ENCODE measurements around the gene SLX9.
"Not testable (repeated sequence)": the region's sequence is repeated elsewhere in the genome, so short reads cannot be mapped to it uniquely, and the experiment has no call there.

Gene SLX9

GRCh38 chr21:45018131-45019075 is 78.6 kb downstream of the SLX9 start:
- 10% methylated on average over 76 of the region's 101 CpGs for WGBS
- H3K4me3 ChIP-seq (ENCODE audit: low read length) = peak overlapping the region; percentile 34
- H3K36me3 ChIP-seq (ENCODE audit: insufficient read depth, low read length) = no peaks in the 10 kb centered on the region
- no peak overlapping the region for H3K9ac ChIP-seq (ENCODE audit: low read depth, low read length)
- H3K9me3 ChIP-seq (ENCODE audit: insufficient read depth, low read depth, low read length) = no peaks in the 10 kb centered on the region
- peaks cover 49% of the 10 kb centered on the region for H3K27me3 ChIP-seq (ENCODE audit: insufficient read depth, low read length)
- no peak overlapping the region for H3K27ac ChIP-seq (ENCODE audit: low read depth, low read length)
- peaks cover 4% of the 10 kb centered on the region; the same call in 1 of the 2 replicates for H3K4me1 ChIP-seq (ENCODE audit: insufficient read depth, low read length)

GRCh38 chr21:45019076-45019886 is 79.5 kb downstream of the SLX9 start:
- H3K4me3 ChIP-seq (ENCODE audit: low read length) = peak overlapping the region; percentile 12; the same call in 1 of the 2 replicates
- H3K9me3 ChIP-seq (ENCODE audit: insufficient read depth, low read depth, low read length) = peaks cover 3% of the 10 kb centered on the region; the same call in 1 of the 2 replicates
- no peaks in the 10 kb centered on the region for H3K36me3 ChIP-seq (ENCODE audit: insufficient read depth, low read length)
- 0 out of 2 replicates have a peak, but pooled peaks cover 3% of the 10 kb centered on the region for H3K4me1 ChIP-seq (ENCODE audit: insufficient read depth, low read length)
- H3K27me3 ChIP-seq (ENCODE audit: insufficient read depth, low read length) = peaks cover 49% of the 10 kb centered on the region
- H3K27ac ChIP-seq (ENCODE audit: low read depth, low read length) = no peak overlapping the region
- H3K9ac ChIP-seq (ENCODE audit: low read depth, low read length) = no peak overlapping the region
- 42% methylated on average over 60 of the region's 60 CpGs for WGBS

- H3K9ac ChIP-seq (ENCODE audit: low read depth, low read length) = no peak overlapping the region
- peaks cover 3% of the 10 kb centered on the region; the same call in 1 of the 2 replicates for H3K9me3 ChIP-seq (ENCODE audit: insufficient read depth, low read depth, low read length)
- H3K4me3 ChIP-seq (ENCODE audit: low read length) = no peak overlapping the region
- H3K27ac ChIP-seq (ENCODE audit: low read depth, low read length) = no peak overlapping the region
- H3K36me3 ChIP-seq (ENCODE audit: insufficient read depth, low read length) = no peaks in the 10 kb centered on the region
- H3K27me3 ChIP-seq (ENCODE audit: insufficient read depth, low read length) = peaks cover 49% of the 10 kb centered on the region
- 84% methylated on average over 19 of the region's 19 CpGs for WGBS
- 0 out of 2 replicates have a peak, but pooled peaks cover 3% of the 10 kb centered on the region for H3K4me1 ChIP-seq (ENCODE audit: insufficient read depth, low read length)
Measured at GRCh38 chr21:45019887-45020537, 80.2 kb downstream of the SLX9 start.

- Histone ChIP-seq H3K9ac (ENCODE audit: low read depth, low read length) (no peak overlapping the region), H3K4me1 (ENCODE audit: insufficient read depth, low read length) (0 out of 2 replicates have a peak, but pooled peaks cover 3% of the 10 kb centered on the region), H3K27ac (ENCODE audit: low read depth, low read length) (no peak overlapping the region), H3K36me3 (ENCODE audit: insufficient read depth, low read length) (no peaks in the 10 kb centered on the region), H3K4me3 (ENCODE audit: low read length) (no peak overlapping the region), H3K27me3 (ENCODE audit: insufficient read depth, low read length) (peaks cover 47% of the 10 kb centered on the region), H3K9me3 (ENCODE audit: insufficient read depth, low read depth, low read length) (peaks cover 3% of the 10 kb centered on the region; the same call in 1 of the 2 replicates)
- 92% methylated on average over 28 of the region's 28 CpGs for WGBS
Measured at GRCh38 chr21:45020629-45021427, 81.0 kb downstream of the SLX9 start.

GRCh38 chr21:45021428-45022347 is 81.9 kb downstream of the SLX9 start:
- Histone ChIP-seq H3K4me3 (ENCODE audit: low read length) (no peak overlapping the region), H3K9ac (ENCODE audit: low read depth, low read length) (no peak overlapping the region), H3K27ac (ENCODE audit: low read depth, low read length) (no peak overlapping the region), H3K9me3 (ENCODE audit: insufficient read depth, low read depth, low read length) (peaks cover 3% of the 10 kb centered on the region; the same call in 1 of the 2 replicates), H3K36me3 (ENCODE audit: insufficient read depth, low read length) (no peaks in the 10 kb centered on the region), H3K27me3 (ENCODE audit: insufficient read depth, low read length) (peaks cover 39% of the 10 kb centered on the region), H3K4me1 (ENCODE audit: insufficient read depth, low read length) (0 out of 2 replicates have a peak, but pooled peaks cover 3% of the 10 kb centered on the region)
- WGBS = 88% methylated on average over 31 of the region's 31 CpGs

GRCh38 chr21:45022348-45022675 is 82.5 kb downstream of the SLX9 start:
- no peak overlapping the region for H3K9ac ChIP-seq (ENCODE audit: low read depth, low read length)
- H3K4me1 ChIP-seq (ENCODE audit: insufficient read depth, low read length) = 0 out of 2 replicates have a peak, but pooled peaks cover 3% of the 10 kb centered on the region
- H3K4me3 ChIP-seq (ENCODE audit: low read length) = no peak overlapping the region
- WGBS = 95% methylated on average over 8 of the region's 8 CpGs
- H3K9me3 ChIP-seq (ENCODE audit: insufficient read depth, low read depth, low read length) = peaks cover 3% of the 10 kb centered on the region; the same call in 1 of the 2 replicates
- H3K27ac ChIP-seq (ENCODE audit: low read depth, low read length) = no peak overlapping the region
- H3K36me3 ChIP-seq (ENCODE audit: insufficient read depth, low read length) = no peaks in the 10 kb centered on the region
- H3K27me3 ChIP-seq (ENCODE audit: insufficient read depth, low read length) = peaks cover 34% of the 10 kb centered on the region

- 94% methylated on average over 5 of the region's 5 CpGs for WGBS
- Histone ChIP-seq H3K36me3 (ENCODE audit: insufficient read depth, low read length) (no peaks in the 10 kb centered on the region), H3K9ac (ENCODE audit: low read depth, low read length) (no peak overlapping the region), H3K9me3 (ENCODE audit: insufficient read depth, low read depth, low read length) (peaks cover 3% of the 10 kb centered on the region; the same call in 1 of the 2 replicates), H3K27me3 (ENCODE audit: insufficient read depth, low read length) (peaks cover 31% of the 10 kb centered on the region), H3K27ac (ENCODE audit: low read depth, low read length) (no peak overlapping the region), H3K4me3 (ENCODE audit: low read length) (no peak overlapping the region), H3K4me1 (ENCODE audit: insufficient read depth, low read length) (0 out of 2 replicates have a peak, but pooled peaks cover 2% of the 10 kb centered on the region)
Measured at GRCh38 chr21:45022736-45023135, 82.9 kb downstream of the SLX9 start.

- H3K4me1 ChIP-seq (ENCODE audit: insufficient read depth, low read length); H3K9me3 ChIP-seq (ENCODE audit: insufficient read depth, low read depth, low read length); H3K36me3 ChIP-seq (ENCODE audit: insufficient read depth, low read length); H3K4me3 ChIP-seq (ENCODE audit: low read length); H3K27ac ChIP-seq (ENCODE audit: low read depth, low read length); H3K9ac ChIP-seq (ENCODE audit: low read depth, low read length): not testable (repeated sequence)
- WGBS = 93% methylated on average over 4 of the region's 4 CpGs
- peaks cover 17% of the 10 kb centered on the region for H3K27me3 ChIP-seq (ENCODE audit: insufficient read depth, low read length)
Measured at GRCh38 chr21:45024516-45024915, 84.7 kb downstream of the SLX9 start.

- Histone ChIP-seq H3K4me3 (ENCODE audit: low read length) (no peak overlapping the region), H3K9ac (ENCODE audit: low read depth, low read length) (no peak overlapping the region), H3K36me3 (ENCODE audit: insufficient read depth, low read length) (no peaks in the 10 kb centered on the region), H3K4me1 (ENCODE audit: insufficient read depth, low read length) (peaks cover 19% of the 10 kb centered on the region), H3K27ac (ENCODE audit: low read depth, low read length) (no peak overlapping the region), H3K27me3 (ENCODE audit: insufficient read depth, low read length) (peaks cover 4% of the 10 kb centered on the region), H3K9me3 (ENCODE audit: insufficient read depth, low read depth, low read length) (peaks cover 3% of the 10 kb centered on the region; the same call in 1 of the 2 replicates)
- 93% methylated on average over 22 of the region's 22 CpGs for WGBS
Measured at GRCh38 chr21:45026066-45026745, 86.4 kb downstream of the SLX9 start.

All from HUES64 (cell line).